HUDEP-2 (cell line): ENCODE results near the gene CHGA.
A peak's percentile ranks its signal among the peaks of the same experiment; 100 is the strongest.

Source experiments
- DNase-seq, 76 experiments: peaks; one replicate each; lab custom pipeline; 2025; ENCODE audit not compliant: unreplicated experiment in 76 of 76; lab: John Stamatoyannopoulos, UW

Gene CHGA

DNA sequence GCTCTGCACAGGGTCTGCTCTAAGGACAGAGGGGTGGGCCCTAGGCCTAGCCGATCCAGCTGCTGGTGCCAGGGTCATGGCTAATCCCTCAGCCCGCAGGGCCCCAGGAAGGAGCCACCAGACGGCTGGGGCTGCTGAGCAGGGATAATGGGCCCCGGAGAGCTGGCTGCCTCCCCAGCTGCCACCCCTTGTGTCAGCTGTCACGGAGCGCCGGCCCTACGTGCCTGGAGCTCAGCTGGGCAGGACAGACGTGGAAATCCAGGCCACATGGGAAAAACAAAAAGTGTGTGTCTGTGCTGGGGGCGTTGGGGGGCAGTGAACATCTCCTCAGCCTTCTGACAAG, 36.2 kb downstream of the CHGA start:
- DNase-seq = no peak

DNA sequence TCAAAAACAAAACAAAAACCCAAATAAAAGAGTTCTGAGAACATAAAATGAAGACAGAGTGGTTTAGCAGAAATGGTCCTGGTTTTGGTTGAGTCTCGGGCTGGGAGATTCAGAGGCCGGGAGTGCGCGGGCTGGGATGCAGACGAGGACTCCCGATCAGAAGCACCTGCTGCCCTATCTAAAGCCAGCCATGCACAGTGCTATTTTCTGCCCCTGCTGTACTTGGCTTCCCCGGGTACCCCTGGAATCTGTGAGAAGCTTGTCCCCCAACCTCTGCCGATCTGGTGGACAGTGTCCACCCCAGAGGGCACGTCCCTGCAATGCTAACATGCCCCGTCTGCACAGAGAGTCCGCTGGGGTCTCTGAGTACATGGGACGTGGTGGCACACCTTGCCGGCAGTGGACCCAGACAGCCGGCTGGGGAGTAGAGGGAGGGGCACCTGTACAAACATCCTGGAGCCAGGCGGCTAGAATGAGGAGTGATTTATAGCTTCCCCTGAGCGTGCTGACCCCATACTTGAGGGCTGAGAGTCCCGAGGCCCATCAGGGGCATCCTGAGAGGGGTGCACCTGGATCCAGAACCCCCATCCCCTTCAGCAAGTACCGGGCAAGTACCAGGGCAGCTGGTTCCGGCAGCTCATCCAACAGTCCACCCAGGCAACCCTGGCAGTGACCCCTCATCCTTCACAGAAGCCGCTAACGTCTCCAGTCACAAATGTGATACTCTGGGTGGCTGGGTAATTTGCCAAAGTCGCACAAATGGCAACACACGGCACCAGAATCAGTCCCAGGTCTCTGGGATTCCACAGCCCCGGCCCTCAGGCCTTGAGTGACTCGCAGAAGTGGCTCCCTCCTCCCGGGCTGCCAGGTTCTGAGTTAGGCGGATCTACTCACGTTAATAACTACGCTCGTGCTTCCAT, 37.1 kb downstream of the CHGA start:
- no peak for DNase-seq

DNA sequence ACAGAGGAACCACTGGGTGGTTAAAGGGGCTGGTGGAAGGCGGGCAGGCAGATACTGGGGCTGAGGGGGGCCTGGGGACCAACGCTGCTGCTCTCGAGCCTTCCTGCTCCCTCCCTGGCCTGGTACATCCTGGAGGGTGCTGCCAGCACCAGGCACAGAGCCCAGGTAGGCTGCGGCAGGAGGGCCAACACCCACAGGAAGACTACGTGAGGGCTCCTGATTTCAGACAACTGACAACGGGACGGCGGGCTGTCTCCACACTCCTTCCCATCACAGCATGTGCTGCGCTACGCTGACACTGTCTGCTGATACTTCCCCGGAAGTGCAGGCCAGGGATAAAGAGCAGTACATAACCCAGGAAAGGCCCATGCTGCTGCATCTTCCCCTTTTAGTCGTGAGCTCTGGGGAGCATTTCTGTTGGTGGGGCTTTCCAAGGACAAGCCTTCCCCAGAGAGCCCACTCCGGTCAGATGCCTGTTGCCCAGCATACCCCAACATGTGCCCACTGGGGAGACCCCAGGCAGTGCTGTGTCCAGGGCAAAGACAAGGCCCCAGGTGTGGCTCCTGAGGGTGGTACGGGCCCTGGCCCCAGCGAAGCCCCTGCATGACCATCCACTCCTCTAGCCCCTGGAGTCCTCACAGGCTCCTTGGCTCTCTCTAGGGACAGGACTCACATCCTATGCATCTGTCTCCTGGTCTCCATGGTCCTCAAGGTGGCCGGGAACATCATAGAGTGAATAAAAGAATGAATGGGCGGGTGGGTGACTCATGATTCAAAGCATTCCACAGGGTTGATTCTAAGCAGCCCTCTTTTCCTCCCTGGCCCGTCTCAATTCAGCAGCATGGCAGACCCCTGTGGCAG, 38.0 kb downstream of the CHGA start:
- DNase-seq = no peak

DNA sequence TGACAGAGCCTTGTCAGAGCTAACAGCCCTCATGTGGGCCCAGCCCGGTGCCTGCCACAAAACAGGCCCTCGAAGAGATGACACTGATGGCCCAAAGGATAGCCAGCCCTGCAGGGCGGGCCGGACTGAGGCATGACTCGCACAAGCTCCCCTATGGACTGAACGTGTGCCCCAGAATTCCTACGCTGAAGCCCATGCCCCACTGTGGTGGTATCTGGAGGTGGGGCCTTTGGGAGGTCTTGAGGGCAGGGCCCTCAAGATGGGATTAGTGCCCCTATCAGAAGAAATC, 38.6 kb downstream of the CHGA start:
- DNase-seq = no peak

DNA sequence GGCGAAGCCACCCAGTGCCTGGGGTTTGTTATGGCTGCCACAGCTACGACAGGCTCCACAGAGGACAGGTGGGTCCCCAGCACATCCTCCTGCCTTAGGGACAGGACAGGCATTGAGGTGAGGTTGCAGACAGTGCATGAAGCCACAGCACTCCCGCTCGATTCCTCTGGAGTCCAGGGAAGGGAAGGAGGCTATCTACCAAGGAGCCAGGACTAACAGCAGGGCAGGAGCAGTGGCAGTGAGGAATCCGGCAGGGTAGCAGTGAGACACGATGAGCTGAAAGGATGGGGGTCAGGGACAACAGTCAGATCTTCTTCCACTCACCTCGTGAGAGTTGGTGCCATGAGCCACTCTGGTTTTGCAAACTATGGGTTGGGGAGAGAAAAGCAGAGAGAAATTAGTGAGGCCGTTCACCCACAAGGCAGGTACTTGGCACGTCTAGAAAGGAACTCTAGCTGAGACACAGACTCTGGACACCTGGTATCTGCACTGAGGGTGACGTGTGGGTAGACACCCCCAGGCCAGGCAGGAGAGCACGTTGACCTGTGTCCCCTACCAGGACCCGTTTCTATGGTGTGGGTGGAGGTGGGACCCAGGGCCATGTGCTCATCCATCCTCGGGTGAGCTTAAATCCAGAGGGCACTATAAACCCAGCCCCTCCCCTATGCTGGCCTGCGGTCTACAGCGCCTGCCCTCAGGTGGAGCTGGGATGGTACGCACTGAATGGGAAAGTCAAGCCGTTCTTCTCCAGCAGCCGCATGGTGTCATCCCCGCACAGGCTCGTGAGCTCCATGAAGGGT, 39.3 kb downstream of the CHGA start:
- no peak for DNase-seq

DNA sequence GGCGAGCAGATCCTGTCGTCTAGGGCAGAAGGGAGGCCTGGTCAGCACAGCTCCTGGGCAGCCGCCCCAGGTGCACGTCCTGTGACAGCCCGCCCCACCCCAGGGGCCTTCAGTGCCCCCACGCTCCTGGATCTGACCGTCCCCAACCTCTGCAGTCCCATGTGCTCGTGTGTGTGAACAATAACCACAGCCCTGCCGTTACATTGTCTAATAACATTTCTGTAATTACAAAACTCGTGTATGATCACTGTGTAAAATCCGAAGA, 39.8 kb downstream of the CHGA start:
- DNase-seq = no peak

DNA sequence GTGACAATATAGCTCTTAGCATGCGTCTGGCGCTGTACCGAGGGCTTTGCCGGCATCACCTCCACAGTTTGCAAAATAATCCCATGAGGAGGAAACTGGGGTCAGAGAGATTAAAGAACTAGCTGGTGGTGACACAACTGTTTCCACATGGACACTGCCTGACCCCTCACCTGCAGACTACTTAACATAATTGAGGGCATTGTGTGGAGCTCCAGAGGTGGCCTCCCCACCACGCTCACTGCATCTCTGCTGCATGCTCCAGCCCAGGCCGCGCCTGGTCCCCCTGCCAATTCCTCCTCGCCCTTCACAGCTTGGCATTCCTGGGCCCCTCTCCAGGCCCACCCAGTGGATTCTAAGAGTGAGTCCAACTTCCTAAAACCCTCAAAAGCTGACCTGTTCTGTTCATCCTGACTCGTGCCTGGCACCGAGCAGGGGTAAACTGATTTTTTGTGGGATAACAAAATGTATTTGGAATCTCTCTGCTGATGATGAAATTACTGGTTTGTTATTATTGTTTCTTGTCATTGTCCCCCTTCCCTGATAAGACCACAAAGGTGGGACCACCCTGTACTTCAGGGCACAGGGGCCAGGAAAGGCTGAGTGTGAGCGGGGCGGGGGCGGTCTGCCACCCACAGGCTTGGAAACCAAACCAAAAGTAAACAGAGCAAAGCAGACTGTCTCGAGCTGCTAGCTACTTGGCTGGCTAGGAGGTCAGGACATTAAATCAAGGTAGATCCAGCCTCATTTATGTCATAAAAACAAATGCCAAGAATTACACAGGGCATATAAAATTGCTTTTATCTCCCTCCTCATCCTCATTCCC, 40.6 kb downstream of the CHGA start:
- DNase-seq = no peak

DNA sequence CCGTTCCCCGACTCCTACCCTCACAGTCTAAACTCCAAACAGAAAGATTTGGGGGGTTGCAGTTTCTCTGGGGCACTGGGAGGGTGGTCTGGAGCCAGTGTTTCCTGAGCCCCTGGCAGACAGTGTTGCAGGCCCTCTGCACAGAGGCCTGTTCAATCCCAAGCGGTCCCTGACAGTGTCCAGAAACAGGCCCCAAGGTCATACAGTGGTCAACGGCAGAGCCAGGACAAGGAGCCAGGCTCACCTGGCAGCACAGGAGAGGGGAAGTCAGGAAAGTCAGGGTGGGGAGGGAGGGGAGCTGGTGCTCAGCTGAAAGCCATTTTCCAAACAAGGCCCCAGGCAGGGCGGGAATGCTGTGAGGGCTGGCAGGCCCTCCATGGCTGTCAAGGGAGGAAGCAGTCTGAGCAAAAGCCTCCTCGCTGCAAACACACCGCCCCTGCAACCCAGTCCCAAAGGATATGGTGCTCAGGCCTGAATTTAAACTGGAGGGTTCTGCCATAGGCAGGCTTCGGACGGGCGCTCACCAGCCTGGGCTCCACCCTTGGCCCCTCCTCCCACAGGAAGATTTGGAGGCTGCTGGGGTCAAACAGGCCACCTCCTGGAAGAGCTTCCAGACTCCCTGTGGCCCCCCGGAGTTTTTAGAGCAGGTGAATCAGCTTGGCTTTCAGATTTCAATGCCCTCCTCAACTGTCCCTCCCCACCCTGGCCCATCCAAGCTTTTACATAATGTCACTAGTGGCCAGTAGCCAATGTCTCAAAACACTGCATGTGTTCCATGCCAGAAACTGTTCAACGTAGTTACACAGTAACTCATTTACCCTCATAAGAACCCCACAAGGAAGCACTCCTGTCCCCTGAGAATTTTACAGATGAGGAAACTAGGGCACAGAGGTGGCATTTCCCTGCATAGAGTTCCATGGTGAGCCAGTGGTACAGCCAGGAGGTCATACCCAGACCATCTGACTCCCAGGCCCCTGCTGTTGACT, 41.5 kb downstream of the CHGA start:
- DNase-seq = no peak

DNA sequence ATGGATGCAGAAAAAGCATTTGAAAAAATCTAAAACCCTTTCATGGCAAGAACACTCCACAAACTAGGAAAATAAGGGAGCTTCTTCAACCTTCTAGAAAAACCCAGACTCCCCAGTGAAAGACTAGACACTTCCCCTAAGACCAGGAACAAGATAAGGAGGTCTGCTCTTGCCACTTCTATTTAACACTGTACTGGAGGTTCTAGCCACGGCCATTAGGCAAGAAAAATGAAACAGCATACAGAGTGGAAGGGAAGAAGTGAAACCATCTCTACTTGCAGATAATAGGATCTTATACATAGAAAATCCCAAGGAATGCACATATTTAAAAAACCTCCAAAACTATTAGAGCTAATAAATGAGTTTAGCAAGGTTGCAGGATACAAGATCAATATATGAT, 42.3 kb downstream of the CHGA start:
- DNase-seq = no peak

DNA sequence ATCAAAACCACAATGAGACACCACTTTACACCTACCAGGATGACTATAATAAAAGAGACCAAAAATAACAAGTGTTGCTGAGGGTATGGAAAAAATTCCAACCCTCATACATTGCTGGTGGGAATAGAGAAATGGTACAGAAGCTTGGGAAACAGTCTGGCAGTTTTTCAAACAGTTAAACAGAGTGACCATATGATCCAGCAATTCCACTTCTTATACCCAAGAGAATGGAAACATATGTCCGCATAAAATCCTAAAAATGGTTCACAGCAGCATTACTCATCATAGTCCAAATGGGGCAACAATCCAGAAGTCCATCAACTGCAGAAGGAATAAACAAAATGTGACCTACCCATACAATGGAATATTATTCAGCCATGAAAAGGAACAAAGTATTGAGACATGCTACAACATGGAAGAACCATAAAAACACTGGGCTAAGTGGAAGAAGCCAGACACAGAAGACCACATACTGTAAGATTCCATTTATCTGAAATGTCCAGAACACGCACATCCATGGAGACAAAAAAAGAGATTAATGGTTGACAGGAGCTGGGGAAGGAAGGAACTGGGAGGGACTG, 44.5 kb downstream of the CHGA start:
- DNase-seq = no peak

DNA sequence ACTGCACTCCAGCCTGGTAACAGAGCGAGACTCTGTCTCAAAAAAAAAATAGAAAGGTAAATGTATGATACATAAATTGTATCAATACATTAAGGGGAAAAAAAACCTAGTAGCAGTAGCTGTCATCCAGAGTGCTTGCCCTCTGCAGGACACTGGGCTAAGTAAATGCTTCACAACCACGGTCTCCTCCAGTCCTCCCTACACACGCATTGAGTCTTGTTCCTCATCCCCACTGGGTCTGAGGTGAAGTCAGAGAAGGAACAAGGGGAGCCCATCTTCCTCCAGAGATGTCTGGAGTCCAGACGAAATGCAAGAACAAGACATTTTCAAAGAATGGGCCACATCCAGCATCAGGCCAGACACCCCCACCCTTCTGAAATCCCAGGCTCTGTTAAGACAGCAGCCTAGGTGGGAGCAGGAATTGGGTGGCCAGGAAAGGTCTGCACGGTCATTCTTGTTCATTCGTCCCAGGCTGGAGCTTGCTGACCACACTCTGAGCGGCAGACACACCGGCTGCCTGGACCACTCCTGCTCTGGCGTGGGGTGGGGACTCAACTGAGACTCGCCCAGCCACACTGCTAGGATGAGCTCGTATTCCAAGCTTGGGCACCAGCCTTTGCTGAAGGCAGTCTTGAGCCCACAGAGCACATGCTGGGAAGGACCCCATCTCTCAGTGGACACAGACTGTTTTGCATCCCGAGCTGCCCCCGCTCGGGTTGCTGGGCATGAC, 45.5 kb downstream of the CHGA start:
- no peak for DNase-seq

DNA sequence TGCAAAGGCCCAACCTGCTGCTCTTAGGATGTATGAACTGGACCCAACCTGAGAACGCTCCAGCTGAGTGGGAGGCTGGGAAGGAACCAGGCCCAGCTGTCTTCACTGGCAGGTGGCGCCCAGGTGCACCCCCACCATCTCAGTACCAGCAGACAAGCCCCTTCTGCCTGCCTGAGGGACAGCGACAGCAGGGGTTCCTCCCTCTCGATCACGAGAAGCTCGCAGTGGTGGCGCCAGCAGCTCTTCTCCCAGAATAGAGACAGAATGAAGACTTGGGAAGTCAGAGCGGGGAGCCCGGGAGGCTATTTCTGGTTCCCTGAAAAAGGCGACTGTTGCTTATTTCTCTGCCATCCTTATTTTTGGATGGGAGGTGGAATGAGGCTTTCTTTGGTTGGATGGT, 46.5 kb downstream of the CHGA start:
- no peak for DNase-seq

DNA sequence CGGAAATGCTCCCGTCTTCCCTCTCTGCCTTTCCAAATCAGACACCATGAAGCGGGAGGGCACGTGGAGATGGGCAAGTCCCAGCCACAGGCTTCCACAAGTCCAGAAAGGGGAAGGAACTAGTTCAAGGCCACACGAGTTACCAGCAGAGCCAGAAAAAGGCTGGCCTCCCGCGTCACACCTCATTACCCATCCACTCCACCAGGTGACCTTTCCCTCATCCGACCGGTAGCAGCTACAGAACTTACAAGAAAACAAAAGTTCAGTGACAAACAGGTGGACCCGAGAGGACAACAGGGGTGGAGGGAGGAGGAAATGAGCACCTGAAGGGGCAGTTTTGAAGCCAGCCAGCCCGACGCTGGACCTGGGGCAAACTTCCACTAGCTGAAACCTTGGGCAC, 46.9 kb downstream of the CHGA start:
- no peak for DNase-seq

DNA sequence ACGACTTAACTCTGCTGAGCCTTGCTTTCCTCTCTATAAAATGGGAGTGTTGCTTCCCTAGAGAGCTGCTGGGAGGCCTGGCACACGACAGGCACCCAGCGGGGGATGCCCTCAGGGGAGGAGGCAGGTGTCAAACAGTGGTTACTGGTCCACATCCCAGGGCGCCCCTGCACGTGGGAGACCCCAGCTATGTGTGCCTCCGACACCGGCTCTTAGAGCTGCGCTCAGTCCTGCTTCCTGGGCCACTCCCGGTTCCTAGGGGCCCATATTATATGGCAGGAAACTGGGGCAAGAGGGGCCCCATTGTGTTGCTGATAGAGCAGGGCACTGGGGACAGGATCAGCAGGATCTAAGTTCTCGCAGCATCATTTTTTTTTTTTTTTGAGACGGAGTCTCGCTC, 47.3 kb downstream of the CHGA start:
- no peak for DNase-seq

DNA sequence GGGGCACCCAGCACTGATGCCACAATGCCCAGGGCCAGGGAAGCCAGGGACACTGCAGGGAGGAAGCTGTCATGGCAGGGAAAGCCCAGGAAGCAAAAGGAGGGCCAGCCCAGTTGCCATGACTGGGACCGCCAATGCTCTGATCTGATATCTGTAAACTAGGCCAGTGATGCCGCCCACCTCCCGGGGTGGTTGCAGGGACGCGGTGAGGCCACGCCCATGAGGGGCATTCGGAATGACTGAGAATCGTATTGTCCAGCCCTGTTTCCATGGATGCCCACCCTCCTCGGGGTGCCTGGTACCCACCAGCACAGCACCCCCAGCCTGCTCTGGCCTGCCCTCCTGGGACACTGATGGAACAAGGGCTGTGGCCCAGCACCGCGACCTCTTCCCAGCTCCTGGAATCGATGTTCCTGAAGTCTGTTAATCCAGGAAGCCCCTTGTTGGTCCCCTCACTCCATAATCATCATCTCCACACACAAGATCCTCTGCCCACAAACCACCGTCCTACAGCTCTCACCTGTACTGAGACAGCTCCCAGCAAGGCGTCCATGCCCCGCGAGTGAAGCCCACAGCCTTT, 48.7 kb downstream of the CHGA start:
- peak in 2 of 76 experiments; percentile 1 to 9 for DNase-seq

DNA sequence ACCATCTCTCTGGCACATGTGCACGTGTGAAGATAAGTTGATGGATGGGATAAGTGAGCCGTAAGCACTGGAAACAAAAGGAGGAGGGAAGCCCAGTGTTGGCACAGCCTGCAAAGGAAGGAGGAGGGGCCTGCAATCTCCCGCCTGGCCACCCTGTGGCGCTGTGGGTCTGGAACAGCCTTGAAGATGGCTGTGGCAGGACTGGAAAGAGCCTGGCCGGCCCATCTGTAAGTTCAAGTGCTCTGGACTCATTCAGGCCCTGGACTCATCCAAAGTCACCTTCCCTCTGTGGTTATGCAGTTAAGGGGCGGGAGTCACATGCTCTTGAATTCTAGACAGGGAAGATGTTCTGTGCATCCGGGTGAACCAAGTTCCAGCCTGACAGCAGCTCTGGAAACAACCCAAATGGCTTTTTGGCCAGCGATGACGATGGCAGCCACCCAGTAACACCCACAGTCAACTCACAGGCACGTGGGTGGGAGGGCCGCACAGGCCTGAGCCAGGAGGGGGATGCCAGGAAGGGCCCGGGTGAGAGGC, 50.4 kb downstream of the CHGA start:
- DNase-seq = peak in 65 of 76 experiments; percentile 5 to 79 (median 42)

DNA sequence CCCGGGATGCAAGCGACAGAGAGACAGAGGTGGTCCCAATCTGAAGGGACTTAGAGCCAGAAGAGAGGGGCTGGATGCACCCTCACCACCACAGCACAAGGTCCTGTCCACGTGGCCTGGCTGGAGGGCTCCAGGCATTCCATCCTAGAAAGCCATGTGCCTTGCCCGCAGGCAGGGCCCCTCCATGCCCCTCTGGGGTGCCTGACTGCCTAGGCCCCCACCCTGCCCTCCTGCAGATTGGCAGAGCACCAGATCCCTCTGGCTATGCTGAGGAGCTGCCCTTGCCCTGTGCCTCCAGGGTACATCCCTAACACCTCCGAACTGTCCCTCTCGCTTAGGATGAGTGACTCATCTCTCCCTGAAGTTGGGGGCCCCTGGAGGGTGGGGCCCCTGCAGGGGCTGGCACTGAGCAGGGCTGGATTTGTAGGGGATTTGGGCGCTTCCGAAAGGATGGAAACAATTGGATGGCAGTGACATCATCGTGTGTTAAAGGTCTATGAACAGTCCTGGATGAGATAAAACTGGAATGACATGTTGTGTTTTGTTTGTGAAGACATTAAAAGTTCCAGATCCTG, 50.9 kb downstream of the CHGA start:
- no peak for DNase-seq
